Testis (tissue), 2 donors: ENCODE data around the gene LRRC3.

ENCODE experiments used
- CTCF ChIP-seq, 3 experiments: fragments of 450-650 bp in 2 of 3; fragments of 200-600 bp in 1 of 3; sonication (generic) in 1 of 3; IDR thresholded peaks; one replicate each; pipeline ENCODE4 v1.5.1; 2016 to 2019; ENCODE audit warnings: antibody characterized with exemption in 3 of 3, mild to moderate bottlenecking in 2 of 3, moderate library complexity in 1 of 3
- POLR2A ChIP-seq: fragments of 450-650 bp; IDR thresholded peaks from one replicate; pipeline ENCODE4 v1.6.1; 2017; ENCODE audit warnings: antibody characterized with exemption, mild to moderate bottlenecking, moderate library complexity

GRCh38 chr21:44428281-44428960 lies 26.9 kb upstream of the LRRC3 start:
- no peak for TF ChIP-seq CTCF (IDR thresholded peaks at IDR 0.05)
- no peak for TF ChIP-seq POLR2A
